ENCODE data around the gene NT5C.

Gene NT5C

GRCh38 chr17:75093548-75094158 lies 37.9 kb downstream of the NT5C start:
- DNase-seq (ENCODE audit: low read depth in 2 of 2), result no peak

- no peak for DNase-seq (ENCODE audit: low read depth in 2 of 2)
Measured at GRCh38 chr17:75091855-75092327, 39.7 kb downstream of the NT5C start.

GRCh38 chr17:75090871-75091854 lies 40.4 kb downstream of the NT5C start:
- no peak for DNase-seq (ENCODE audit: low read depth in 2 of 2)

GRCh38 chr17:75088465-75089417 lies 42.8 kb downstream of the NT5C start:
- no peak for DNase-seq (ENCODE audit: low read depth in 2 of 2)

- DNase-seq (ENCODE audit: low read depth in 2 of 2), result no peak
Measured at GRCh38 chr17:75087558-75088453, 43.7 kb downstream of the NT5C start, which contains the start of gene SLC16A5. SLC16A5 (plus strand) TSS chr17:75087954; CDS start chr17:75093637, 5,683 bp downstream.

GRCh38 chr17:75087182-75087557 lies 44.4 kb downstream of the NT5C start:
- DNase-seq (ENCODE audit: low read depth in 2 of 2), result no peak

GRCh38 chr17:75086496-75087181 lies 44.9 kb downstream of the NT5C start:
- DNase-seq (ENCODE audit: low read depth in 2 of 2), result no peak

GRCh38 chr17:75084039-75084660 lies 47.4 kb downstream of the NT5C start:
- DNase-seq (ENCODE audit: low read depth in 2 of 2), result no peak

GRCh38 chr17:75082683-75083082 lies 48.9 kb downstream of the NT5C start:
- DNase-seq (ENCODE audit: low read depth in 2 of 2), result no peak

- no peak for DNase-seq (ENCODE audit: low read depth in 2 of 2)
Measured at GRCh38 chr17:75081611-75082540, 49.7 kb downstream of the NT5C start.

Data from activated CD8-positive, alpha-beta memory T cell treated with anti-CD3 and anti-CD28 coated beads for 4 hours (primary cell).